Parathyroid adenoma (tissue), 2 donors: Measurements from ENCODE around the gene CIAO3.
A peak's percentile ranks its signal among the peaks of the same experiment; 100 is the strongest.
"Not testable (repeated sequence)": the region's sequence is repeated elsewhere in the genome, so short reads cannot be mapped to it uniquely, and the experiment has no call there.

ENCODE experiments used
- H2AFZ ChIP-seq: fragments of 300-600 bp; sonication (generic); one replicate; pipeline ENCODE4 v1.7.0; 2017; ENCODE audit warnings: antibody characterized with exemption, mild to moderate bottlenecking
- H3K27ac ChIP-seq: fragments of 300-600 bp; sonication (generic); one replicate; pipeline ENCODE4 v1.7.0; 2017
- H3K27me3 ChIP-seq: fragments of 300-600 bp; sonication (generic); one replicate; pipeline ENCODE4 v1.7.0; 2017; ENCODE audit warnings: low read length; ENCODE audit not compliant: control insufficient read depth, insufficient read depth
- H3K36me3 ChIP-seq: fragments of 300-600 bp; sonication (generic); one replicate; pipeline ENCODE4 v1.7.0; 2017; ENCODE audit warnings: low read length; ENCODE audit not compliant: control insufficient read depth, insufficient read depth
- H3K4me1 ChIP-seq: fragments of 300-600 bp; sonication (generic); one replicate; pipeline ENCODE4 v1.7.0; 2017; ENCODE audit warnings: control low read depth
- H3K4me2 ChIP-seq: fragments of 300-600 bp; sonication (generic); one replicate; pipeline ENCODE4 v1.7.0; 2017; ENCODE audit warnings: low read length
- H3K4me3 ChIP-seq: fragments of 300-600 bp; sonication (generic); one replicate; pipeline ENCODE4 v1.7.0; 2017; ENCODE audit warnings: low read depth, low read length
- H3K79me2 ChIP-seq: fragments of 300-600 bp; sonication (generic); one replicate; pipeline ENCODE4 v1.7.0; 2017; ENCODE audit warnings: control low read depth
- H3K9ac ChIP-seq: fragments of 300-600 bp; sonication (generic); one replicate; pipeline ENCODE4 v1.7.0; 2017; ENCODE audit warnings: mild to moderate bottlenecking
- H3K9me3 ChIP-seq: fragments of 300-600 bp; sonication (generic); one replicate; pipeline ENCODE4 v1.7.0; 2017; ENCODE audit warnings: low read length; ENCODE audit not compliant: control insufficient read depth
- CTCF ChIP-seq: fragments of 300-600 bp; sonication (generic); IDR thresholded peaks from one replicate; pipeline ENCODE4 v1.7.0; 2017; ENCODE audit warnings: antibody characterized with exemption, mild to moderate bottlenecking
- donor health status: primary hyperparathyroidism.

Gene CIAO3

GRCh38 chr16:745739-746138 lies 4.9 kb upstream of the CIAO3 start:
- no peaks in the 10 kb centered on the region for H3K9me3 ChIP-seq
- H3K4me2 ChIP-seq: no peak overlapping the region
- H2AFZ ChIP-seq: no peak overlapping the region
- H3K36me3 ChIP-seq: no peaks in the 10 kb centered on the region
- H3K27me3 ChIP-seq: no peaks in the 10 kb centered on the region
- H3K4me1 ChIP-seq: no peaks in the 10 kb centered on the region
- peak; percentile 48 for TF ChIP-seq CTCF
- no peak overlapping the region for H3K4me3 ChIP-seq
- H3K27ac ChIP-seq: no peak overlapping the region
- no peak overlapping the region for H3K9ac ChIP-seq
- H3K79me2 ChIP-seq: no peaks in the 10 kb centered on the region

GRCh38 chr16:743794-744500 lies 3.1 kb upstream of the CIAO3 start:
- no peak overlapping the region for H3K9ac ChIP-seq

GRCh38 chr16:742894-743293 lies 2.1 kb upstream of the CIAO3 start:
- H3K9ac ChIP-seq, H3K27me3 ChIP-seq, H3K4me3 ChIP-seq, H3K79me2 ChIP-seq, H3K36me3 ChIP-seq, H3K4me2 ChIP-seq, H2AFZ ChIP-seq, H3K9me3 ChIP-seq, H3K27ac ChIP-seq, H3K4me1 ChIP-seq: not testable (repeated sequence)

More at GRCh38 chr16:743794-744500, 3.1 kb upstream of the CIAO3 start:
- no peaks in the 10 kb centered on the region for H3K9me3 ChIP-seq
- no peak overlapping the region for H3K4me2 ChIP-seq
- no peak overlapping the region for H3K27ac ChIP-seq
- TF ChIP-seq CTCF: no peak
- peaks cover 4% of the 10 kb centered on the region for H3K79me2 ChIP-seq
- H2AFZ ChIP-seq: no peak overlapping the region
- no peaks in the 10 kb centered on the region for H3K27me3 ChIP-seq
- no peak overlapping the region for H3K4me3 ChIP-seq
- peaks cover 2% of the 10 kb centered on the region for H3K4me1 ChIP-seq
- no peaks in the 10 kb centered on the region for H3K36me3 ChIP-seq

GRCh38 chr16:741986-742629 lies 1.3 kb upstream of the CIAO3 start:
- Histone ChIP-seq H3K9ac (no peak overlapping the region), H3K4me3 (no peak overlapping the region), H3K9me3 (no peaks in the 10 kb centered on the region), H3K4me1 (peaks cover 2% of the 10 kb centered on the region), H3K27me3 (no peaks in the 10 kb centered on the region), H3K4me2 (no peak overlapping the region), H3K36me3 (no peaks in the 10 kb centered on the region), H3K79me2 (peaks cover 4% of the 10 kb centered on the region), H2AFZ (no peak overlapping the region), H3K27ac (no peak overlapping the region)
- no peak for TF ChIP-seq CTCF

GRCh38 chr16:740459-740763 lies 386 bp downstream of the CIAO3 start:
- peak overlapping the region; percentile 73 for H2AFZ ChIP-seq
- H3K4me1 ChIP-seq: peaks cover 2% of the 10 kb centered on the region
- peak overlapping the region; percentile 94 for H3K4me2 ChIP-seq
- peaks cover 4% of the 10 kb centered on the region for H3K79me2 ChIP-seq
- no peaks in the 10 kb centered on the region for H3K27me3 ChIP-seq
- no peaks in the 10 kb centered on the region for H3K9me3 ChIP-seq
- H3K4me3 ChIP-seq: peak overlapping the region; percentile 81
- no peak for TF ChIP-seq CTCF
- H3K9ac ChIP-seq: peak overlapping the region; percentile 70
- peak overlapping the region; percentile 36 for H3K27ac ChIP-seq
- no peaks in the 10 kb centered on the region for H3K36me3 ChIP-seq
